RWPE2 (cell line): ENCODE data around the gene SLC39A7.

Experiments
- ATAC-seq: fragments of 200-7000 bp; cut with Tn5 transposase; 3 replicates; pipeline ENCODE4 v1.9.1; 2021; ENCODE audit warnings: low read depth
- DNase-seq: peaks from one replicate; pipeline ENCODE4 v3.0.0-alpha.2; 2020; ENCODE audit warnings: low spot score
- H3K27ac ChIP-seq: fragments of 450-650 bp; 2 replicates; pipeline ENCODE4 v1.5.1; 2017; ENCODE audit warnings: mild to moderate bottlenecking; ENCODE audit not compliant: poor library complexity, severe bottlenecking
- H3K27me3 ChIP-seq: fragments of 250-450 bp; sonication (Bioruptor Pico); 2 replicates; pipeline ENCODE4 v1.5.1; 2021; ENCODE audit warnings: mild to moderate bottlenecking, moderate library complexity; ENCODE audit not compliant: insufficient read depth, poor library complexity, severe bottlenecking
- H3K36me3 ChIP-seq: fragments of 250-450 bp; sonication (Bioruptor Pico); 2 replicates; pipeline ENCODE4 v1.5.1; 2020; ENCODE audit warnings: low read depth, mild to moderate bottlenecking, moderate library complexity
- H3K4me1 ChIP-seq: fragments of 250-450 bp; sonication (Bioruptor Pico); 2 replicates; pipeline ENCODE4 v1.5.1; 2021; ENCODE audit warnings: mild to moderate bottlenecking, moderate library complexity; ENCODE audit not compliant: insufficient read depth, poor library complexity, severe bottlenecking
- H3K4me3 ChIP-seq: fragments of 250-450 bp; sonication (Bioruptor Pico); 2 replicates; pipeline ENCODE4 v1.5.1; 2021; ENCODE audit warnings: mild to moderate bottlenecking, moderate library complexity; ENCODE audit not compliant: severe bottlenecking
- H3K9me3 ChIP-seq: fragments of 250-450 bp; sonication (Bioruptor Pico); 2 replicates; pipeline ENCODE4 v1.5.1; 2021; ENCODE audit warnings: mild to moderate bottlenecking, moderate library complexity; ENCODE audit not compliant: severe bottlenecking
- CTCF ChIP-seq: fragments of 450-650 bp; IDR thresholded peaks from one replicate; pipeline ENCODE4 v1.5.1; 2017; ENCODE audit warnings: mild to moderate bottlenecking, moderate library complexity; ENCODE audit not compliant: poor library complexity, severe bottlenecking

SLC39A7 gene

GRCh38 chr6:33204415-33205190, 3.9 kb downstream of the SLC39A7 start, which contains the start of gene HSD17B8:
TSS of gene HSD17B8 (plus strand) at chr6:33204655. CDS start at chr6:33204669, 14 bp downstream.
- H3K36me3 ChIP-seq = peaks cover 40% of the 10 kb centered on the region

GRCh38 chr6:33205191-33206026, 4.7 kb downstream of the SLC39A7 start:
- peak; percentile 12 for TF ChIP-seq CTCF
- Histone ChIP-seq H3K4me3 (peak overlapping the region; percentile 60), H3K27me3 (no peaks in the 10 kb centered on the region), H3K36me3 (peaks cover 47% of the 10 kb centered on the region), H3K9me3 (no peaks in the 10 kb centered on the region), H3K27ac (peak overlapping the region; percentile 87), H3K4me1 (peaks cover 27% of the 10 kb centered on the region)
- ATAC-seq = peak; percentile 62
- no peak for DNase-seq

More at GRCh38 chr6:33204415-33205190, 3.9 kb downstream of the SLC39A7 start, which contains the start of gene HSD17B8:
- peaks cover 27% of the 10 kb centered on the region for H3K4me1 ChIP-seq
- no peaks in the 10 kb centered on the region for H3K27me3 ChIP-seq
- peak within 1 kb of the TSS; percentile 60 for H3K4me3 ChIP-seq
- ATAC-seq (peak; percentile 72), DNase-seq (peak; percentile 94)
- H3K9me3 ChIP-seq = no peaks in the 10 kb centered on the region
- peak within 1 kb of the TSS; percentile 87 for H3K27ac ChIP-seq
- no peak for TF ChIP-seq CTCF

- peaks cover 48% of the 10 kb centered on the region for H3K36me3 ChIP-seq
- peak overlapping the region; percentile 87 for H3K27ac ChIP-seq
- TF ChIP-seq CTCF = no peak
- DNase-seq (no peak), ATAC-seq (no peak)
- peaks cover 27% of the 10 kb centered on the region for H3K4me1 ChIP-seq
- H3K27me3 ChIP-seq = no peaks in the 10 kb centered on the region
- H3K4me3 ChIP-seq = no peak overlapping the region
- no peaks in the 10 kb centered on the region for H3K9me3 ChIP-seq
Observed at GRCh38 chr6:33206027-33206863, 5.6 kb downstream of the SLC39A7 start.

- Histone ChIP-seq H3K4me3 (peak overlapping the region; percentile 73), H3K36me3 (peaks cover 40% of the 10 kb centered on the region), H3K27me3 (no peaks in the 10 kb centered on the region), H3K27ac (peak overlapping the region; percentile 87), H3K4me1 (peaks cover 23% of the 10 kb centered on the region), H3K9me3 (no peaks in the 10 kb centered on the region)
- ATAC-seq (no peak), DNase-seq (peak; percentile 73)
- no peak for TF ChIP-seq CTCF
Observed at GRCh38 chr6:33206864-33207551, 6.3 kb downstream of the SLC39A7 start.
